Gastroesophageal sphincter (tissue), 3 donors: ENCODE results near the gene RASAL3.

Experiments used
- EP300 ChIP-seq: sonication (generic); formaldehyde crosslinking; IDR thresholded peaks from one replicate; pipeline ENCODE4 v1.6.1; 2017; ENCODE audit warnings: antibody characterized with exemption, mild to moderate bottlenecking
- TF ChIP-seq, protein P1 (sequence below), 4 experiments: fragments of 200-600 bp in 2 of 4; fragments of 450-650 bp in 2 of 4; sonication (generic) in 1 of 4; IDR thresholded peaks; one replicate each; pipeline ENCODE4 v1.5.1; 2017 to 2019; ENCODE audit warnings: antibody characterized with exemption in 4 of 4, mild to moderate bottlenecking in 2 of 4, moderate library complexity in 2 of 4

DNA sequence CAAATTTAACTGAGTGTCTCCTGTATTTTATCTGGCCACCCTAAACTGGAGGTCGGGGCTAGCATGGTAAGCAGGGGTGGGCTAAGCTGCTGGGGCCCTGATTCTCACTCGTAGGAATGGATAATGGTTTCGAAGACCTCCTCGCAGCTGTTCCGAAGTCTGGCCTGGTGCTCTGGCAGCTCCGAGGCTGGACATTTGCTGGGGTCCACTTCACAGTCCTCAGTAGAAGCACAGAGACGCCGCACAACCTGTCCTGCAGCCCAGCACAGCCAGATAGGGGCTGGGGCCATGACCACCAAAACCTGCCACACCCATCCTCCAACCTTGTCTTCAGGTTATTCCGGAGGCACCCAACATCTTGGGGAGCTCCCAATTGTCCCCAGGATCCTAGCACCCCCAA lies 8.3 kb downstream of the RASAL3 start:
- no peak for TF ChIP-seq EP300
- TF ChIP-seq, protein P1, sequence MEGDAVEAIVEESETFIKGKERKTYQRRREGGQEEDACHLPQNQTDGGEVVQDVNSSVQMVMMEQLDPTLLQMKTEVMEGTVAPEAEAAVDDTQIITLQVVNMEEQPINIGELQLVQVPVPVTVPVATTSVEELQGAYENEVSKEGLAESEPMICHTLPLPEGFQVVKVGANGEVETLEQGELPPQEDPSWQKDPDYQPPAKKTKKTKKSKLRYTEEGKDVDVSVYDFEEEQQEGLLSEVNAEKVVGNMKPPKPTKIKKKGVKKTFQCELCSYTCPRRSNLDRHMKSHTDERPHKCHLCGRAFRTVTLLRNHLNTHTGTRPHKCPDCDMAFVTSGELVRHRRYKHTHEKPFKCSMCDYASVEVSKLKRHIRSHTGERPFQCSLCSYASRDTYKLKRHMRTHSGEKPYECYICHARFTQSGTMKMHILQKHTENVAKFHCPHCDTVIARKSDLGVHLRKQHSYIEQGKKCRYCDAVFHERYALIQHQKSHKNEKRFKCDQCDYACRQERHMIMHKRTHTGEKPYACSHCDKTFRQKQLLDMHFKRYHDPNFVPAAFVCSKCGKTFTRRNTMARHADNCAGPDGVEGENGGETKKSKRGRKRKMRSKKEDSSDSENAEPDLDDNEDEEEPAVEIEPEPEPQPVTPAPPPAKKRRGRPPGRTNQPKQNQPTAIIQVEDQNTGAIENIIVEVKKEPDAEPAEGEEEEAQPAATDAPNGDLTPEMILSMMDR (IDR thresholded peaks at IDR 0.05), result no peak
